Thyroid gland (tissue), 4 donors: ENCODE measurements around the gene DRD2.

Source experiments
- CTCF ChIP-seq, 6 experiments: fragments of 200-600 bp in 3 of 6; fragments of 450-650 bp in 3 of 6; sonication (generic) in 3 of 6; IDR thresholded peaks; one replicate each; pipeline ENCODE4 v1.5.1; 2016 to 2019; ENCODE audit warnings: antibody characterized with exemption in 6 of 6, mild to moderate bottlenecking in 2 of 6, inconsistent platforms in 1 of 6, moderate library complexity in 1 of 6
- POLR2A ChIP-seq, 2 donors: fragments of 450-650 bp; IDR thresholded peaks; one replicate each; pipeline ENCODE4 v1.6.1; 2017; ENCODE audit warnings: antibody characterized with exemption in 2 of 2, mild to moderate bottlenecking in 2 of 2, moderate library complexity in 1 of 2

GRCh38 chr11:113393501-113393985 lies 81.7 kb downstream of the DRD2 start:
- TF ChIP-seq CTCF (IDR thresholded peaks at IDR 0.05) (no peak), POLR2A (IDR thresholded peaks at IDR 0.05) (no peak)
